ENCODE data around the gene SERPINH1.
A peak's percentile ranks its signal among the peaks of the same experiment; 100 is the strongest.

SERPINH1 gene

GRCh38 chr11:75526192-75526541 lies 35.9 kb upstream of the SERPINH1 start:
- DNase-seq (ENCODE audit: low spot score), result no peak
- TF ChIP-seq, protein P1, sequence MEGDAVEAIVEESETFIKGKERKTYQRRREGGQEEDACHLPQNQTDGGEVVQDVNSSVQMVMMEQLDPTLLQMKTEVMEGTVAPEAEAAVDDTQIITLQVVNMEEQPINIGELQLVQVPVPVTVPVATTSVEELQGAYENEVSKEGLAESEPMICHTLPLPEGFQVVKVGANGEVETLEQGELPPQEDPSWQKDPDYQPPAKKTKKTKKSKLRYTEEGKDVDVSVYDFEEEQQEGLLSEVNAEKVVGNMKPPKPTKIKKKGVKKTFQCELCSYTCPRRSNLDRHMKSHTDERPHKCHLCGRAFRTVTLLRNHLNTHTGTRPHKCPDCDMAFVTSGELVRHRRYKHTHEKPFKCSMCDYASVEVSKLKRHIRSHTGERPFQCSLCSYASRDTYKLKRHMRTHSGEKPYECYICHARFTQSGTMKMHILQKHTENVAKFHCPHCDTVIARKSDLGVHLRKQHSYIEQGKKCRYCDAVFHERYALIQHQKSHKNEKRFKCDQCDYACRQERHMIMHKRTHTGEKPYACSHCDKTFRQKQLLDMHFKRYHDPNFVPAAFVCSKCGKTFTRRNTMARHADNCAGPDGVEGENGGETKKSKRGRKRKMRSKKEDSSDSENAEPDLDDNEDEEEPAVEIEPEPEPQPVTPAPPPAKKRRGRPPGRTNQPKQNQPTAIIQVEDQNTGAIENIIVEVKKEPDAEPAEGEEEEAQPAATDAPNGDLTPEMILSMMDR (IDR thresholded peaks at IDR 0.05; ENCODE audit: extremely low read depth, missing control alignments), result no peak

GRCh38 chr11:75527130-75527529 lies 34.9 kb upstream of the SERPINH1 start:
- no peak for DNase-seq (ENCODE audit: low spot score)
- TF ChIP-seq, protein P1 (IDR thresholded peaks at IDR 0.05; ENCODE audit: extremely low read depth, missing control alignments), result no peak

DNA sequence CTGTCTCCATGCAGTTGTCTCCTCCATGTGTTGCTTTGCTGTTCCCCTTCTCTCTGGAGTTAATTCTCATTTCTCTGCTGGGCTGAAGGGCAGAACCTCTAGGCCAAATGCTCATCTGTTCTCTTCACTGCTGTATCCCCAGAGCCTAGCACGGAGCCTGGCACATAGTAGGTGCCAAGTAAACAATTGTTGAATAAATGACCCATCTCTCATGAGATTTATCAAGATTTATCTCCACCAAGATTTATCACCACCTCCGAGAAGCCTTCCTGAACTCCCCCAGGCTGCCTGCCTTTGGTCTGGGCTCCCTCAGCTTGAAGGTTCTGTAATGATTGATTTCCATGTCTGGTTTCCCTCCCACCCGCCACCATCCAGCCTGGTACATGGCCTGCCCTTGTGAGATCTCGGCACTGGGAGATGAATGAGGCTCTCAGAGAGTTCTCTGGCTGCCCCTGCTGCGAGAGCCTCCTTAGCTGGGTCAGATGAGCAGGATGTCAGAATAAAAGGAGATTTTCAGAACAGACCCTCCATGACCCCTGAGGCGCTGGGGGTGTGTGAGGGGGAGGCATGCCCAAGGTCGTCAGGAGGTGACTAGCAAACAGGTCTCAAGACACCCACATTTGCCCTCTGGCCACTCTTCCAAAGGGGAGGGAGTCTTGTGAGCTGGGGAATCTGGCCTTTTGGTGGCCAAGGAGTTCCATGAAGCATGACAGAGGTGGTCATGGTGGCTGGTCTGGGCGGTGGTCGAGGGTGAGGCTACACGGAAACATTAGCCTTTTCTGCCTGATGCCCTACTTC lies 33.9 kb upstream of the SERPINH1 start:
- TF ChIP-seq, protein P1 (IDR thresholded peaks at IDR 0.05; ENCODE audit: extremely low read depth, missing control alignments), result no peak
- no peak for DNase-seq (ENCODE audit: low spot score)

- TF ChIP-seq, protein P1 (IDR thresholded peaks at IDR 0.05; ENCODE audit: extremely low read depth, missing control alignments), result no peak
- DNase-seq (ENCODE audit: low spot score), result no peak
Observed at GRCh38 chr11:75530577-75530976, 31.5 kb upstream of the SERPINH1 start.

GRCh38 chr11:75531325-75531724 lies 30.7 kb upstream of the SERPINH1 start:
- TF ChIP-seq, protein P1 (IDR thresholded peaks at IDR 0.05; ENCODE audit: extremely low read depth, missing control alignments), result no peak
- no peak for DNase-seq (ENCODE audit: low spot score)

- TF ChIP-seq, protein P1 (IDR thresholded peaks at IDR 0.05; ENCODE audit: extremely low read depth, missing control alignments), result peak; percentile 85
- peak; percentile 75 for DNase-seq (ENCODE audit: low spot score)
Observed at GRCh38 chr11:75532200-75533048, 29.6 kb upstream of the SERPINH1 start.

DNA sequence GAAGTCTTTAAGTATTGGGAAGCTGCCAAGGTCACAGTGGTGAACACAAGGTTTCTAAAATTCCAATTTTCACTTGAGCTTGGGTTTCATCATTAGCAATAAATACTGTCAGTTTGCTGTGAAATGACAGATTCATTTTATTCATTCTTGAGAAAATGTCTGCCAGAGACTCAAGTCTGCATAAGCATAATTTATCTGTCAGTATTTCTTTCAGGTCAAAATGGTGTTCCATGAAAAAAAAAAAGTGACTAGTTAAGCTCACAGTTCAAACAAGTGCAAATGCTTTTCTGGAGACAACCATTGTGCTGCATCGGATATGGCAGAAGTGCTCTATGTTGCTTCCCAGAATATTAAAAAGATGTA lies 28.2 kb upstream of the SERPINH1 start:
- TF ChIP-seq, protein P1 (IDR thresholded peaks at IDR 0.05; ENCODE audit: extremely low read depth, missing control alignments), result no peak
- DNase-seq (ENCODE audit: low spot score), result no peak

All from GM20000 (cell line).